ENCODE measurements around the gene PRKCA.
"Not testable (repeated sequence)": the region's sequence is repeated elsewhere in the genome, so short reads cannot be mapped to it uniquely, and the experiment has no call there.

The PRKCA gene

DNA sequence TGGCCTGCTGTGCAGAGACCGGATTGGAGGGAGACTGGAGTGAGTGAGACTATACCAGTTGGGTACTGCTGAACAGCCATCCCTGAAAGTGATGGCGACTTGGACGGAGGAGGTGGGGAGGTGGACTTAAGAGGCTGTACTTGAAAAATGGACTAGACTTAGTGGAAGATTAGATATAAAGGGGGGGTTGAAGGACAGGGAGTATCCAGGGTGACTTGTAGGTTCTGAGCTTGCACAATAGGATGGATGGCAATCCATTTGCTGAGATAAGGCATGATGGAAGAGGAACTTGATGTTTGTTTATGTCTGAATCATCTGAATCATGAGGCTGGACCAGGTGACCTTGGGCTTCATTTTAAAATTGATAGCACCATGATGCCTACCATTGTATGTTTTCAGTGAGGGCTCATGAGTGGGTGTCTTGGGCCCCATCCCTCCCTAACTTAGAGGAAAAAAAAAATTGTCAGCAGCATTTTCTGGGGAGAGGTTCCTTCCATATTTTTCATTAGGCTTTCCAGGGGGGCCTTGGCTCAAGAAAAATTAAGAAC lies 41.2 kb downstream of the PRKCA start:
- no peaks in the 10 kb centered on the region for H3K36me3 ChIP-seq (ENCODE audit: control insufficient read depth in 2 of 2, insufficient read depth in 2 of 2, low read length in 2 of 2)
- no peaks in the 10 kb centered on the region for H3K27me3 ChIP-seq (ENCODE audit: control insufficient read depth in 1 of 2, insufficient read depth in 2 of 2, low read length in 2 of 2)
- H3K9me3 ChIP-seq (ENCODE audit: control insufficient read depth in 2 of 2, low read length in 2 of 2): no peaks in the 10 kb centered on the region
- H3K4me1 ChIP-seq (ENCODE audit: control insufficient read depth, insufficient read depth, low read length): peaks cover 7% of the 10 kb centered on the region
- H3K9ac ChIP-seq (ENCODE audit: low read length in 2 of 2): no peak overlapping the region
- H3K27ac ChIP-seq (ENCODE audit: low read length): no peak overlapping the region
- H3K4me3 ChIP-seq (ENCODE audit: low read length in 2 of 2): no peak overlapping the region

DNA sequence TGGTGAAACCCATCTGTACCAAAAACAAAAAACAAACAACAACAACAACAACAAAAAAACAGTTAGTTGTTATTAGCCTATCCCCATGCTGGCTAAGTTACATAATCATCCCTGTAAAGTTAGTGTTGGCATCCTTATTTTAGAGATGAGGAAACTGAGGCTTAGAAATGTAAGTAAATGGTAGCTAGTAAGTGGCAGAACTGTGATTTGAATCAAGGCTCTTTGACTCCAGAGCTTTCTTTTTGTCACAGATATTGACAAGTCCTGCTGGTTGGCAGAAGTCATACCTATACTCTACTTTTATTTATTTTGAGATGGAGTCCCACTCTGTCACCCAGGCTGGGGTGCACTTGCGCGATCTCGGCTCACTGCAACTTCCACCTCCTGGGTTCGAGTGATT lies 42.1 kb downstream of the PRKCA start:
- Histone ChIP-seq H3K27ac (ENCODE audit: low read length) (no peak overlapping the region), H3K36me3 (ENCODE audit: control insufficient read depth in 2 of 2, insufficient read depth in 2 of 2, low read length in 2 of 2) (no peaks in the 10 kb centered on the region), H3K9me3 (ENCODE audit: control insufficient read depth in 2 of 2, low read length in 2 of 2) (no peaks in the 10 kb centered on the region), H3K4me3 (ENCODE audit: low read length in 2 of 2) (no peak overlapping the region), H3K27me3 (ENCODE audit: control insufficient read depth in 1 of 2, insufficient read depth in 2 of 2, low read length in 2 of 2) (no peaks in the 10 kb centered on the region), H3K4me1 (ENCODE audit: control insufficient read depth, insufficient read depth, low read length) (peaks cover 14% of the 10 kb centered on the region), H3K9ac (ENCODE audit: low read length in 2 of 2) (no peak overlapping the region)

GRCh38 chr17:66345264-66345663 lies 42.9 kb downstream of the PRKCA start:
- H3K4me1 ChIP-seq (ENCODE audit: control insufficient read depth, insufficient read depth, low read length): peaks cover 19% of the 10 kb centered on the region
- no peaks in the 10 kb centered on the region for H3K36me3 ChIP-seq (ENCODE audit: control insufficient read depth in 2 of 2, insufficient read depth in 2 of 2, low read length in 2 of 2)
- no peaks in the 10 kb centered on the region for H3K27me3 ChIP-seq (ENCODE audit: control insufficient read depth in 1 of 2, insufficient read depth in 2 of 2, low read length in 2 of 2)
- H3K27ac ChIP-seq (ENCODE audit: low read length): no peak overlapping the region
- no peaks in the 10 kb centered on the region for H3K9me3 ChIP-seq (ENCODE audit: control insufficient read depth in 2 of 2, low read length in 2 of 2)
- H3K4me3 ChIP-seq (ENCODE audit: low read length in 2 of 2): no peak overlapping the region
- no peak overlapping the region for H3K9ac ChIP-seq (ENCODE audit: low read length in 2 of 2)

- H3K4me1 ChIP-seq (ENCODE audit: control insufficient read depth, insufficient read depth, low read length): peaks cover 19% of the 10 kb centered on the region
- H3K36me3 ChIP-seq (ENCODE audit: control insufficient read depth in 2 of 2, insufficient read depth in 2 of 2, low read length in 2 of 2); H3K27ac ChIP-seq (ENCODE audit: low read length); H3K9me3 ChIP-seq (ENCODE audit: control insufficient read depth in 2 of 2, low read length in 2 of 2); H3K4me3 ChIP-seq (ENCODE audit: low read length in 2 of 2); H3K9ac ChIP-seq (ENCODE audit: low read length in 2 of 2); H3K27me3 ChIP-seq (ENCODE audit: control insufficient read depth in 1 of 2, insufficient read depth in 2 of 2, low read length in 2 of 2): not testable (repeated sequence)
Observed at GRCh38 chr17:66345949-66346638, 43.7 kb downstream of the PRKCA start.

DNA sequence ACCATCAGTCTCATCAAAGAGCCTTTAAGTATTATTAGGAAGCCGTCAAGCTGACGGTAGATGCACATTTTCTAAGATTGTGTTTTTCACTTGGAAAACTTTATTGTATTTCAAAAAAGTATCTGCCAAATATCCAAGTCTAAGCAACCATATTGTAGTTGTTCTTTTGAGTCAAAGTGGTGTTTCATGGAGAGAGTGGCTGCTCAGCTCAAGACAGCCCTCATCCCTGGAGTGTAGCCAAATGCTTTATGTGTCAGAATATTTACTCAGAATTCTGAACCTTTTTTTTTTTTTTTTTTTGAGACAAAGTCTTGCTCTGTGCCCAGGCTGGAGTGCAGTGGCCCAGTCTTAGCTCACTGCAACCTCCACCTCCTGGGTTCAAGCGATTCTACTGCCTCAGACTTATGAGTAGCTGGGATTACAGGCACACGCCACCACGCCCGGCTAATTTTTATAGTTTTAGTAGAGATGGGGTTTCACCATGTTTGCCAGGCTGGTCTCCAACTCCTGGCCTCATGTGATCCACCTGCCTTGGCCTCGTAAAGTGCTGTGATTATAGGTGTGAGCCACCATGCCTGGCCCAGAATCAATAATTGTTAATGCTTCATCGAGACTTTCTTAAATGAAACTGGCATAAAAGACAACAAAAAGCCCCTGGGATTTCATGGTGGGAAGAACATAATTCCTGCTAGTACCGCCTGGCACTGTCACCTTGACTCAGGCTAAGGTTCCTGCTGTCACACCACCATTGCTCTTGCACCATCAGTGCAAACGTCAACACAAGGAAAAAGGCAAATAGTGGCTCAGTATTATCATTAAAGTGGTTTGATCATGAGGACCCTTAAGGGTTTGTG lies 45.5 kb downstream of the PRKCA start:
- H3K9me3 ChIP-seq (ENCODE audit: control insufficient read depth in 2 of 2, low read length in 2 of 2): no peaks in the 10 kb centered on the region
- no peak overlapping the region for H3K27ac ChIP-seq (ENCODE audit: low read length)

DNA sequence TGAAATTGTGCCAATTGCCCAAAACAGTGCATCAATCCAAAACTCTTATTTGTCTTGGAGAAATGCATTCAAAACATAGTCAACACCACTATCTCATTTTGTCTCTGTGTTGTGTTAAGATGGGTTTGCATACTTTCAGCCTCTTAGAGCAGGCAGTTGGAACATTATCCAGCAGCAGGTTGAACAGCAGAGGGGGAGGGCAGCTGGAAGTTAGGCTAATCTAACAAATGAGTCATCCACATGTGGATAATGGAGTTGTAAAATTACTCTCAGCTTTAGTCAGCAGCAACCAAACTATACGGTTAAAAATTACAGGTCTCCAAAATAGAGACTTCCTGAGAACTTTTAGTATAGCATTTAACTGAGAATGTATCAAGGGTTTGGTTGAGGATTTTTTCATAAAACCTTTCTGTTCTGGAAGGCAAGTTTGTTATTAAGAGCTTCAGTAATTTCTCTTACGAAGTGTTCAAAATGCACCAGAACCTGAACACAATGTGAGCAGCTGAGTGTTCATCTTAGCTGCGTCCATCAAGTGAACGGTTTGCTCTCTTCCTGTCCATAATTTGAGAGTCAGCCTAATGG lies 46.3 kb downstream of the PRKCA start:
- H3K36me3 ChIP-seq (ENCODE audit: control insufficient read depth in 2 of 2, insufficient read depth in 2 of 2, low read length in 2 of 2): no peaks in the 10 kb centered on the region
- no peaks in the 10 kb centered on the region for H3K27me3 ChIP-seq (ENCODE audit: control insufficient read depth in 1 of 2, insufficient read depth in 2 of 2, low read length in 2 of 2)
- H3K4me1 ChIP-seq (ENCODE audit: control insufficient read depth, insufficient read depth, low read length): peaks cover 19% of the 10 kb centered on the region
- peak overlapping the region; percentile 11 for H3K27ac ChIP-seq (ENCODE audit: low read length)
- no peak overlapping the region for H3K4me3 ChIP-seq (ENCODE audit: low read length in 2 of 2)
- no peak overlapping the region for H3K9ac ChIP-seq (ENCODE audit: low read length in 2 of 2)
- no peaks in the 10 kb centered on the region for H3K9me3 ChIP-seq (ENCODE audit: control insufficient read depth in 2 of 2, low read length in 2 of 2)

More for the DNA sequence above, 45.5 kb downstream of the PRKCA start:
- H3K4me1 ChIP-seq (ENCODE audit: control insufficient read depth, insufficient read depth, low read length): peaks cover 19% of the 10 kb centered on the region
- H3K36me3 ChIP-seq (ENCODE audit: control insufficient read depth in 2 of 2, insufficient read depth in 2 of 2, low read length in 2 of 2): no peaks in the 10 kb centered on the region
- H3K9ac ChIP-seq (ENCODE audit: low read length in 2 of 2): no peak overlapping the region
- no peak overlapping the region for H3K4me3 ChIP-seq (ENCODE audit: low read length in 2 of 2)
- no peaks in the 10 kb centered on the region for H3K27me3 ChIP-seq (ENCODE audit: control insufficient read depth in 1 of 2, insufficient read depth in 2 of 2, low read length in 2 of 2)

- Histone ChIP-seq H3K9me3 (ENCODE audit: control insufficient read depth in 2 of 2, low read length in 2 of 2) (no peaks in the 10 kb centered on the region), H3K27me3 (ENCODE audit: control insufficient read depth in 1 of 2, insufficient read depth in 2 of 2, low read length in 2 of 2) (no peaks in the 10 kb centered on the region), H3K4me3 (ENCODE audit: low read length in 2 of 2) (no peak overlapping the region), H3K27ac (ENCODE audit: low read length) (peak overlapping the region; percentile 11), H3K9ac (ENCODE audit: low read length in 2 of 2) (no peak overlapping the region), H3K36me3 (ENCODE audit: control insufficient read depth in 2 of 2, insufficient read depth in 2 of 2, low read length in 2 of 2) (no peaks in the 10 kb centered on the region), H3K4me1 (ENCODE audit: control insufficient read depth, insufficient read depth, low read length) (peaks cover 19% of the 10 kb centered on the region)
Observed at GRCh38 chr17:66349521-66350254, 47.3 kb downstream of the PRKCA start.

DNA sequence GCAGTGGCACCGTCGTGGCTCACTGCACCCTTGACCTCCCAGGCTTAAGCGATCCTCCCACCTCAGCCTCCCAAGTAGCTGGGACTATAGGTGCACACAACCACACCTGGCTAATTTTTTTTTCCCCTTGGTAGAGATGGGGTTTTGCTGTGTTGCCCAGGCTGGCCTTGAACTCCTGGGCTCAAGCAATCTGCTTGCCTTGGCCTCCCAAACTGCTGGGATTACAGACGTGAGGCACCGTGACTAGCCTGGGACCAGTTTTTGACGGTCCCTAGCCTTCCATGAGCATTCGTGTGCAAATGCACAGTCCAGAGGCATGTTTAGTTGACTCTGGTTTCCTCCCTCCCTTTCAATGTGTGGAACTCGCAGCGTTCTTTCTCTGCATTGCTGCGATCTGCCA lies 48.2 kb downstream of the PRKCA start:
- not testable (repeated sequence) for H3K27ac ChIP-seq (ENCODE audit: low read length); H3K4me3 ChIP-seq (ENCODE audit: low read length in 2 of 2); H3K9ac ChIP-seq (ENCODE audit: low read length in 2 of 2); H3K27me3 ChIP-seq (ENCODE audit: control insufficient read depth in 1 of 2, insufficient read depth in 2 of 2, low read length in 2 of 2); H3K36me3 ChIP-seq (ENCODE audit: control insufficient read depth in 2 of 2, insufficient read depth in 2 of 2, low read length in 2 of 2); H3K9me3 ChIP-seq (ENCODE audit: control insufficient read depth in 2 of 2, low read length in 2 of 2)
- H3K4me1 ChIP-seq (ENCODE audit: control insufficient read depth, insufficient read depth, low read length): peaks cover 19% of the 10 kb centered on the region

- Histone ChIP-seq H3K9me3 (ENCODE audit: control insufficient read depth in 2 of 2, low read length in 2 of 2) (no peaks in the 10 kb centered on the region), H3K27ac (ENCODE audit: low read length) (no peak overlapping the region), H3K4me1 (ENCODE audit: control insufficient read depth, insufficient read depth, low read length) (peaks cover 19% of the 10 kb centered on the region), H3K36me3 (ENCODE audit: control insufficient read depth in 2 of 2, insufficient read depth in 2 of 2, low read length in 2 of 2) (no peaks in the 10 kb centered on the region), H3K27me3 (ENCODE audit: control insufficient read depth in 1 of 2, insufficient read depth in 2 of 2, low read length in 2 of 2) (no peaks in the 10 kb centered on the region), H3K9ac (ENCODE audit: low read length in 2 of 2) (no peak overlapping the region), H3K4me3 (ENCODE audit: low read length in 2 of 2) (no peak overlapping the region)
Observed at GRCh38 chr17:66351033-66351432, 48.6 kb downstream of the PRKCA start.

- no peak overlapping the region for H3K27ac ChIP-seq (ENCODE audit: low read length)
Observed at GRCh38 chr17:66351701-66352100, 49.3 kb downstream of the PRKCA start.

More at GRCh38 chr17:66351701-66352100, 49.3 kb downstream of the PRKCA start:
- H3K36me3 ChIP-seq (ENCODE audit: control insufficient read depth in 2 of 2, insufficient read depth in 2 of 2, low read length in 2 of 2): no peaks in the 10 kb centered on the region
- no peaks in the 10 kb centered on the region for H3K9me3 ChIP-seq (ENCODE audit: control insufficient read depth in 2 of 2, low read length in 2 of 2)
- no peak overlapping the region for H3K9ac ChIP-seq (ENCODE audit: low read length in 2 of 2)
- H3K4me1 ChIP-seq (ENCODE audit: control insufficient read depth, insufficient read depth, low read length): peaks cover 19% of the 10 kb centered on the region
- H3K4me3 ChIP-seq (ENCODE audit: low read length in 2 of 2): no peak overlapping the region
- H3K27me3 ChIP-seq (ENCODE audit: control insufficient read depth in 1 of 2, insufficient read depth in 2 of 2, low read length in 2 of 2): no peaks in the 10 kb centered on the region
